A549 treated with dexamethasone at 1 μM for 4 hours (cell line): ENCODE data around the gene SHC1. TPM values are rescaled to one million over a fixed set of nuclear protein-coding genes. Genes with fewer than 3 reads are reported as not detected.

Source experiments
- total RNA-seq: library from RNA; stranded (reverse); fragments of 200-300 nt; extraction: Qiagen RNA extraction; gene quantifications from 5 replicates; pipeline ENCODE4 v1.2.3, GENCODE V29; 2022

The SHC1 gene
- total RNA-seq = 209 to 336 TPM (median 304 TPM) in 5 replicates

DNA sequence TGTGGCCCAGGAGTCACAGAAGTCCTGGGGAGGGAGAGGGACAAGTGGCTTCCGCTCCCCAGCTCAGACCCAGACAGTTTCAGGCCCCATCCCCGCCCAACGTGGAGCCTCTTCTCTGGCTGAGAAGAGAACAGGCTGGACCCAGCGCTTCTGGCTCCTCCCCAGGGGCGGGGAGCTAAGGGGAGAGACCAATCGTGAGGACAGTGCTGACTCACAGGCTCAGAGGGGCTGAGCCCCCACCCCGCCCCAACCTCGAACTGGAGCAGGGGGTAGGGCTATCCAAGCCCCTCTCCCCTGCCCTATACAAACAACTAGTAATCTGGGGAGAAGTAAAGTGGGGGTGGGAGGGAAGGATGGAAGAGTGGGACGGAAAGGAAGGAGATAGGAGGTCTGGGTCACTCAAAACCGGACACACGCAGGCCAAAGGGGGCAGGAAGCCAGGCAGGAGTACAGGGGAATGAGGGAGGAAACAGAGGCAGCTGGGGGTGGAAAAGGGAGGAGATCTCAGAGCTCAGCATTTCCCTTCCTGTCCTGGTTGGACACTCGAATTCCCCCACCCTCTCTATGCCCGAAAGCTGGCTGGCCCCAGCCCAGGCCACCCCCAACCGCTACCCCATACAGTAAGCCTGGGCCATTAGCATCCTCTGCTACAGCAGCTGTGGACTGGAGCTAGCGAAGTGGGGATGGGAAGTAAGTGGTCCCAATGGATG lies at the start of gene SHC1:
TSS of gene SHC1 (minus strand) at position 117 of the 710 bp plus-strand sequence. CDS start 221 bp downstream, outside the sequence.

DNA sequence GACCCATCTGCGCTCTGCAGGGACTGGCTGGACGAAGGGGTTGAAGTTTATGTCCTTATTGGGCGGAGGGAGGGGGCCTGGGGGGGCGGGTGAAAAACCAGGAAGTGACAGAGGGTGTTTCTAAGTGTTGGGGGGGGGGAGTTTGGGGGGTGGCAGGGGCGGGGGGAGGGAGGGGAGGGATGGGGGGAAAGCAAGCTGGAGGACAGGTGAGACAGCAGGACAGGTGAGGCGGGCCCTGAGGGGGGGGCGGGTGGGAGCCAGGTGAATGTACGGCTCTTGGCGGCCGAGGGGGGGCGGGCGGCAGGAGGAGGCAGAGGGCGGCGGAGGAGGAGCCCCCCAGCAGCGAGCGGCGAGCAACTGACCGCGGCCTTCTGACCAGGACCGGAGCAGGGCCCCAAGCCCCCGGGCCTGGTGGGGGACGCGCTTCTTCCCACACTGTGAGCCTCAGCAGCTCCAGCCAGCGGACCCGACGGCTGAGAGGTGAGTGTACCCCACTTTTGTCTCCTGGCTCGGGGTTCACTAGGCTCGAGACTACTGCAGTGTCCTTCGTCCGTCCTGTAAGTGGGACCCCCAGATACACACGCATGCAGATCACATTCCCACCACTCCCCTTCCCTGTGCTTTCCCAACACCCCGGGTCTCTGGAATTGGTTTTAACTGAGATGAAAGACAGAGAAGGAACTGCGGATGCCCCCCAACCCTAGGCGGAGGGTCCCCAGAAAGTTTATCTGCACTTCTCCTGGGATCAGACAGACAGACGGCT lies 32.1 kb upstream of the SHC1 start, which contains the start of gene ZBTB7B:
TSS of gene ZBTB7B (plus strand) at position 339 of the 763 bp plus-strand sequence. CDS start 11,859 bp downstream, outside the sequence.

DNA sequence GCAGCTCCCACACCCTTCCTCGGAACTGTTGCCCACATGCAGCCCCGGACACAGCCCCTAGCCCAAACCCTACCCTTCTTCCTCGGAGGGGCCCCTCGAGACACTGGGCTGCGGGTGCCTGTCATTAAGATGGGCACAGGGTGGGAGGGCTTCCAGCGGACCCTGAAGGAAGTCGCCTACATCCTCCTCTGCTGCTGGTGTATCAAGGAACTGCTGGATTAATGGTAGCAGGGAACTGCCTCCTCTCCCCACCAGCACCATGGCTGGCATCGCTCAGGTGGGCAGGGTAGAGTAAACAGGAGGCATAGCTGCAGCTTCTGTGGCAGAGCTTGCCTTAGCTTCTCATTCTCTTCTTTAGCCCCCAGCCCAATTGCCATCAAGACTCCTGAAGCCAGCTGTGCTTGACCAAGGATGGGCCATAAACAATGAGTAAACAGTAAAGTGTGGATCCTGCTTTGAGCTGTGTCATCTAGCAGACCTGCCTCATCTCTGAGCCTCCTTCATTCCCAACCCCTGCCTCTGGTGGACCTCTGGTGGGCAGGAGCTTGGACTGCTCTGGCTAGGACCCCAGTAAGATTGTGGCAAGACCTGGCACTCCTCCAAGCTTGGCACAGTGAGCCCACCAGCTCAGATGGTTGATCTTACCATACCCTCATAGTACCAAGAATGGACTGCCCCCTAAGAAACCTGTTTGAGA lies 23.2 kb upstream of the SHC1 start, which contains the start of gene LENEP:
TSS of gene LENEP (plus strand) at position 15 of the 697 bp plus-strand sequence. CDS start at position 37, 22 bp downstream.

GRCh38 chr1:154982897-154983648 lies 12.5 kb upstream of the SHC1 start, which contains the start of gene FLAD1:
Gene FLAD1, plus strand, starts transcription at chr1:154983344. Its CDS starts 351 bp downstream, at chr1:154983695.

GRCh38 chr1:154974102-154974807 lies 3.7 kb upstream of the SHC1 start, which contains the start of gene CKS1B:
Gene CKS1B, plus strand, starts transcription at chr1:154974681. Its CDS starts 65 bp downstream, at chr1:154974746.

DNA sequence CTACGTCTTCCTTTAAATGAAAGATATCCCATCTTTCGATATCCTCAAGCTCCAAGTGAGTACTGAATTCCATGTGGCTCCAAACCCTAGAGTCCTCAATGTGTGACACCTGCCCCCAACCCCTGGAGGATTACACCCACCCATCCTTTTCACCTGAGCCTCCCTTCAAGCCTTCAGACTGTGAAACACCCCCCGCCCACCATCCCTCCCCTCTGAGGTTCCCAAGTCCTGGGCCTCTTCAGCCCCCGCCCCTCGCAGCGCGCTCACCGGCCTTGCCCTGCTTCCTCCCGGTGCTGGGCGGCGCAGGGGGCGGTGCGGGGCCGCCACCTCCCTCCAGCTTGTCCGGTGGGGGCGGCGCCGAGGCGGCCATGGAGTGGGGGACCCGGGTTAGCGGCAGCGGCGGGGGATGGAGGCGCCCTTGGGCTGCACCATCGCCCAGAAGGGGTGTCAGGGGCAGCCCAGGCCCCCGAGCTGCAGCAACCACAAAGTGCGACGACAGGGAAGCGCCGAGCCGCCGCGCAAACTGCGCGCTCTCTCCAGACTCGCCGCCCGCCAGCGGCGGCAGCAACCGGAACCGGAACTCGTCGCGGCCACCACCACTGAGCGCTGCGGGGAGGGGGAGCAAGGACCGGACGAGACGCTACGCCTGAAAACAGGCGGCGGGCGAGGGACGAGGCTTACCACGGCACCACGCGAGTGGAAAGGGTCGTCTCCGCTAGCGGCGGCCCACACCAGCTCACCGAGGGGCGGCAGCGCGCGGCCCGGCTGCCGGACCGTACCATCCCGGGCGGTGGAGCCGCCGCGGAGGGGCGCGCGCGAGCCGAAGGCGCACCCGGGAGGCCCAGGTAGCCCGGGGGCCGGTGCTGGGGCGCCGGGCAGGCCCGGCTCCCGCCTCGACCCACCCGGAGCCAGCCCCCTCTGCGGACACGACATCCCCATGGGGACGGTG lies 9.1 kb downstream of the SHC1 start, which contains the start of gene PYGO2:
TSS of gene PYGO2 (minus strand) at position 576 of the 949 bp plus-strand sequence. CDS start at position 370, 206 bp downstream.

GRCh38 chr1:154955718-154956543 lies 14.6 kb downstream of the SHC1 start, which contains the start of gene PBXIP1:
Gene PBXIP1, minus strand, starts transcription at chr1:154956099. Its CDS starts 2,378 bp downstream, at chr1:154953721.

GRCh38 chr1:154936555-154937084 lies 33.9 kb downstream of the SHC1 start, which contains the start of gene PMVK:
Gene PMVK, minus strand, starts transcription at chr1:154936719. Its CDS starts 34 bp downstream, at chr1:154936685.

Other genes with a start within 250 kb of the SHC1 start
- gene KCNN3, start 100.5 kb downstream of the SHC1 start, total RNA-seq = 0.02 to 0.11 TPM (median 0.05 TPM) in 5 replicates
- gene PMVK, start 34.0 kb downstream of the SHC1 start, total RNA-seq = 41.4 to 44.4 TPM (median 42.1 TPM) in 5 replicates
- gene PBXIP1, start 14.6 kb downstream of the SHC1 start, total RNA-seq = 11.9 to 16.0 TPM (median 14.4 TPM) in 5 replicates
- gene PYGO2, start 9.0 kb downstream of the SHC1 start, total RNA-seq = 19.4 to 23.1 TPM (median 22.1 TPM) in 5 replicates
- 301 to 343 TPM (median 324 TPM) in 5 replicates for gene CKS1B, start 3.9 kb upstream of the SHC1 start, total RNA-seq
- gene FLAD1, start 12.6 kb upstream of the SHC1 start, total RNA-seq = 39.1 to 45.0 TPM (median 43.1 TPM) in 5 replicates
- gene LENEP, start 22.8 kb upstream of the SHC1 start, total RNA-seq = not detected in 5 replicates
- gene ZBTB7B, start 32.1 kb upstream of the SHC1 start, total RNA-seq = 38.8 to 58.2 TPM (median 53.7 TPM) in 5 replicates
- 0.30 to 1.1 TPM (median 0.73 TPM) in 5 replicates for gene DCST2, start 63.0 kb upstream of the SHC1 start, total RNA-seq
- gene DCST1, start 63.1 kb upstream of the SHC1 start, total RNA-seq = 0.05 to 0.06 TPM (median 0.06 TPM) in 3 of 5 replicates, not detected in the others
- 68.8 to 122 TPM (median 111 TPM) in 5 replicates for gene ADAM15, start 80.6 kb upstream of the SHC1 start, total RNA-seq
- gene EFNA4, start 93.0 kb upstream of the SHC1 start, total RNA-seq = 14.0 to 17.2 TPM (median 14.8 TPM) in 5 replicates
- 12.6 to 15.3 TPM (median 13.8 TPM) in 5 replicates for gene EFNA3, start 108.1 kb upstream of the SHC1 start, total RNA-seq
- gene EFNA1, start 157.1 kb upstream of the SHC1 start, total RNA-seq = 16.4 to 24.1 TPM (median 18.9 TPM) in 5 replicates
- 30.9 to 37.0 TPM (median 32.7 TPM) in 5 replicates for gene SLC50A1, start 165.1 kb upstream of the SHC1 start, total RNA-seq
- 63.4 to 82.2 TPM (median 77.7 TPM) in 5 replicates for gene DPM3, start 169.8 kb upstream of the SHC1 start, total RNA-seq
- gene KRTCAP2, start 202.6 kb upstream of the SHC1 start, total RNA-seq = 221 to 270 TPM (median 241 TPM) in 5 replicates
- gene TRIM46, start 203.1 kb upstream of the SHC1 start, total RNA-seq = 1.8 to 2.9 TPM (median 2.5 TPM) in 5 replicates
- gene THBS3, start 237.2 kb upstream of the SHC1 start, total RNA-seq = 5.1 to 10.0 TPM (median 7.6 TPM) in 5 replicates
- 64.1 to 69.8 TPM (median 65.5 TPM) in 5 replicates for gene MTX1, start 237.9 kb upstream of the SHC1 start, total RNA-seq